NCI-H226 (cell line): ENCODE data around the gene TAS2R14.

ENCODE experiments used
- DNase-seq: peaks from one replicate; pipeline ENCODE4 v3.0.0-alpha.2; 2015

TAS2R14 gene

GRCh38 chr12:10901427-10901826 lies 37.6 kb downstream of the TAS2R14 start:
- peak; percentile 4 for DNase-seq

- DNase-seq = no peak
Measured at GRCh38 chr12:10900972-10901371, 38.1 kb downstream of the TAS2R14 start.

- no peak for DNase-seq
Measured at GRCh38 chr12:10900530-10900929, 38.5 kb downstream of the TAS2R14 start.

- DNase-seq = no peak
Measured at GRCh38 chr12:10896854-10897253, 42.2 kb downstream of the TAS2R14 start.

GRCh38 chr12:10891937-10892336 lies 47.1 kb downstream of the TAS2R14 start:
- no peak for DNase-seq

- DNase-seq = no peak
Measured at GRCh38 chr12:10889226-10889625, 49.8 kb downstream of the TAS2R14 start.
